Measurements from ENCODE around the gene GABRD. TPM values are rescaled to one million over a fixed set of nuclear protein-coding genes. Genes with fewer than 3 reads are reported as not detected.

Gene GABRD
- total RNA-seq, 3 donors from 2014 or later (not counting 1 experiment from before 2014, with no cell fraction given): 0.19 to 0.33 TPM; not detected in 1

GRCh38 chr1:1971688-1972087 lies 47.5 kb upstream of the GABRD start:
- WGBS (ENCODE audit: insufficient coverage): 94% methylated on average over 21 of the region's 21 CpGs

GRCh38 chr1:1972976-1973715 lies 46.0 kb upstream of the GABRD start:
- Mint-ChIP-seq H3K27ac (no peak overlapping the region), H3K36me3 (no peaks in the 10 kb centered on the region), H3K9me3 (no peaks in the 10 kb centered on the region), H3K27me3 (ENCODE audit: low read depth in 2 of 2) (peaks cover 0 to 4% of the 10 kb centered on the region in 2 donors), H3K4me1 (no peaks in the 10 kb centered on the region), H3K4me3 (no peak overlapping the region)
- H3K27me3 ChIP-seq (ENCODE audit: control insufficient read depth, insufficient read depth, low read length): no peaks in the 10 kb centered on the region
- no peaks in the 10 kb centered on the region for H3K36me3 ChIP-seq (ENCODE audit: control insufficient read depth, insufficient read depth, low read length)
- TF ChIP-seq CTCF (IDR thresholded peaks at IDR 0.05): no peak
- no peak for DNase-seq
- H3K27ac ChIP-seq (ENCODE audit: low read length): no peak overlapping the region
- WGBS (ENCODE audit: insufficient coverage): 79% methylated on average over 22 of the region's 22 CpGs
- H3K4me1 ChIP-seq (ENCODE audit: control insufficient read depth, insufficient read depth, low read length): no peaks in the 10 kb centered on the region
- intact Hi-C loops (cut with micrococcal nuclease): no loop called here
- no peak for ATAC-seq
- H3K4me3 ChIP-seq (ENCODE audit: low read length): no peak overlapping the region
- no peaks in the 10 kb centered on the region for H3K9me3 ChIP-seq (ENCODE audit: control insufficient read depth, insufficient read depth, low read length)

More at GRCh38 chr1:1971688-1972087, 47.5 kb upstream of the GABRD start:
- H3K36me3 ChIP-seq (ENCODE audit: control insufficient read depth, insufficient read depth, low read length): no peaks in the 10 kb centered on the region
- no peaks in the 10 kb centered on the region for H3K4me1 ChIP-seq (ENCODE audit: control insufficient read depth, insufficient read depth, low read length)
- no peak for TF ChIP-seq CTCF (IDR thresholded peaks at IDR 0.05)
- H3K27ac ChIP-seq (ENCODE audit: low read length): no peak overlapping the region
- no peaks in the 10 kb centered on the region for H3K27me3 ChIP-seq (ENCODE audit: control insufficient read depth, insufficient read depth, low read length)
- DNase-seq: no peak
- ATAC-seq: no peak
- no peaks in the 10 kb centered on the region for H3K36me3 Mint-ChIP-seq
- H3K27me3 Mint-ChIP-seq (ENCODE audit: low read depth in 2 of 2): peaks cover 0 to 7% of the 10 kb centered on the region in 2 donors
- no peak overlapping the region for H3K4me3 Mint-ChIP-seq
- no peaks in the 10 kb centered on the region for H3K4me1 Mint-ChIP-seq
- no peaks in the 10 kb centered on the region for H3K9me3 Mint-ChIP-seq
- intact Hi-C loops (cut with micrococcal nuclease): no loop called here
- H3K27ac Mint-ChIP-seq: no peak overlapping the region
- no peaks in the 10 kb centered on the region for H3K9me3 ChIP-seq (ENCODE audit: control insufficient read depth, insufficient read depth, low read length)
- H3K4me3 ChIP-seq (ENCODE audit: low read length): no peak overlapping the region

GRCh38 chr1:1973716-1974642 lies 45.2 kb upstream of the GABRD start:
- H3K27me3 Mint-ChIP-seq (ENCODE audit: low read depth in 2 of 2): peaks cover 0 to 4% of the 10 kb centered on the region in 2 donors
- no peaks in the 10 kb centered on the region for H3K36me3 ChIP-seq (ENCODE audit: control insufficient read depth, insufficient read depth, low read length)
- ATAC-seq (no peak), DNase-seq (no peak)
- intact Hi-C loops (cut with micrococcal nuclease): no loop called here
- no peaks in the 10 kb centered on the region for H3K27me3 ChIP-seq (ENCODE audit: control insufficient read depth, insufficient read depth, low read length)
- no peaks in the 10 kb centered on the region for H3K4me1 Mint-ChIP-seq
- H3K4me1 ChIP-seq (ENCODE audit: control insufficient read depth, insufficient read depth, low read length): no peaks in the 10 kb centered on the region
- no peaks in the 10 kb centered on the region for H3K9me3 ChIP-seq (ENCODE audit: control insufficient read depth, insufficient read depth, low read length)
- no peaks in the 10 kb centered on the region for H3K36me3 Mint-ChIP-seq
- H3K9me3 Mint-ChIP-seq: no peaks in the 10 kb centered on the region
- H3K4me3 Mint-ChIP-seq: no peak overlapping the region
- H3K27ac ChIP-seq (ENCODE audit: low read length): no peak overlapping the region
- H3K27ac Mint-ChIP-seq: no peak overlapping the region
- no peak for TF ChIP-seq CTCF (IDR thresholded peaks at IDR 0.05)
- 87% methylated on average over 34 of the region's 34 CpGs for WGBS (ENCODE audit: insufficient coverage)
- no peak overlapping the region for H3K4me3 ChIP-seq (ENCODE audit: low read length)

Data from natural killer cell (primary cell).